ENCODE data around the gene CMA1. TPM values are rescaled to one million over a fixed set of nuclear protein-coding genes. Genes with fewer than 3 reads are reported as not detected.

Gene CMA1
- total RNA-seq, result not detected in 2 replicates

GRCh38 chr14:24508155-24508840 is at the start of gene CMA1:
Gene CMA1 (minus strand): TSS chr14:24508265. CDS start chr14:24508235, 30 bp downstream.

Other genes with a start within 250 kb of the CMA1 start
- 229 and 247 TPM in 2 replicates for gene TGM1, start 245.1 kb downstream of the CMA1 start, total RNA-seq
- gene RABGGTA, start 236.7 kb downstream of the CMA1 start, total RNA-seq, result 58.5 and 80.3 TPM in 2 replicates
- 82.6 and 85.4 TPM in 2 replicates for gene DHRS1, start 208.5 kb downstream of the CMA1 start, total RNA-seq
- gene NOP9, start 208.4 kb downstream of the CMA1 start, total RNA-seq, result 20.7 and 32.6 TPM in 2 replicates
- 2.2 and 2.7 TPM in 2 replicates for gene CIDEB, start 200.3 kb downstream of the CMA1 start, total RNA-seq
- gene LTB4R2, start 198.1 kb downstream of the CMA1 start, total RNA-seq, result 55.2 and 59.3 TPM in 2 replicates
- gene LTB4R, start 196.8 kb downstream of the CMA1 start, total RNA-seq, result 7.7 and 16.1 TPM in 2 replicates
- gene ADCY4, start 173.2 kb downstream of the CMA1 start, total RNA-seq, result 0.85 and 1.6 TPM in 2 replicates
- 5.4 and 6.0 TPM in 2 replicates for gene RIPK3, start 168.3 kb downstream of the CMA1 start, total RNA-seq
- 24.3 and 29.6 TPM in 2 replicates for gene NFATC4, start 140.1 kb downstream of the CMA1 start, total RNA-seq
- 16.4 and 21.9 TPM in 2 replicates for gene NYNRIN, start 109.3 kb downstream of the CMA1 start, total RNA-seq
- 0.56 and 1.1 TPM in 2 replicates for gene CBLN3, start 78.6 kb downstream of the CMA1 start, total RNA-seq
- 60.4 and 66.9 TPM in 2 replicates for gene KHNYN, start 78.3 kb downstream of the CMA1 start, total RNA-seq
- 17.0 and 34.2 TPM in 2 replicates for gene SDR39U1, start 65.5 kb downstream of the CMA1 start, total RNA-seq
- gene CTSG, start 68.0 kb upstream of the CMA1 start, total RNA-seq, result not detected in 2 replicates
- gene GZMH, start 101.4 kb upstream of the CMA1 start, total RNA-seq, result not detected in 2 replicates
- gene GZMB, start 125.9 kb upstream of the CMA1 start, total RNA-seq, result not detected in 2 replicates

Data from airway epithelial cell (primary cell).